ENCODE measurements around the gene RHOT2. TPM values are rescaled to one million over a fixed set of nuclear protein-coding genes. Genes with fewer than 3 reads are reported as not detected.

The RHOT2 gene
- total and polyA plus RNA-seq, 9 of the 15 experiments (the other 6 are each of a cell fraction or from before 2014, with no cell fraction given), result 5.0 to 373 (median 112) TPM

GRCh38 chr16:671353-672131 is 3.6 kb downstream of the RHOT2 start:
- POLR2A ChIA-PET, result interaction anchor here (1.1 kb wide), 1 partner anchor 83 kb away, joined by 3 read pairs; no protein-coding TSS in a partner anchor
- Histone ChIP-seq H3K9ac (ENCODE audit: insufficient read depth in 1 of 2, low read depth in 2 of 2, low read length in 2 of 2) (peak overlapping the region in 1 of 2 experiments; percentile 52; a peak in 2 of 4 replicates), H3K9me1 (ENCODE audit: control insufficient read depth, insufficient read depth, low read length) (no peaks in the 10 kb centered on the region), H3K4me2 (ENCODE audit: insufficient read depth, low read length) (no peak overlapping the region), H4K20me1 (replicated peaks; ENCODE audit: control insufficient read depth, insufficient read depth, low read length) (0 out of 2 replicates have a peak, but pooled peaks cover 4% of the 10 kb centered on the region), H3K9me3 (replicated peaks; ENCODE audit: control insufficient read depth, insufficient read depth, low read depth, low read length) (no peaks in the 10 kb centered on the region), H3K79me2 (ENCODE audit: control insufficient read depth, insufficient read depth, low read length) (peaks cover 28% of the 10 kb centered on the region), H3K27ac (ENCODE audit: extremely low read depth, low read depth, low read length) (no peak overlapping the region), H3K36me3 (ENCODE audit: control insufficient read depth, insufficient read depth, low read length) (peaks cover 60% of the 10 kb centered on the region), H3K4me3 (no peak overlapping the region), H3K4me1 (replicated peaks in 1 of 2; ENCODE audit: control insufficient read depth in 2 of 2, insufficient read depth in 2 of 2, low read length in 2 of 2) (peaks cover 24 to 98% of the 10 kb centered on the region in 2 experiments), H2AFZ (ENCODE audit: low read depth, low read length) (no peak overlapping the region), H3K27me3 (ENCODE audit: control insufficient read depth in 2 of 2, insufficient read depth in 2 of 2, low read length in 2 of 2) (no peaks in the 10 kb centered on the region)
- DNase-seq (ENCODE audit: extremely low read depth in 1 of 4, low spot score in 3 of 4), result no peak
- in situ Hi-C loops (cut with MboI) (loop anchor here (10.0 kb wide), 1 partner anchor 277 kb away; the partner anchor contains the start of gene NME4), intact Hi-C loops (cut with micrococcal nuclease) (no loop called here)
- no TSS peak for BruUV-seq (replicated peaks)
- CTCF ChIA-PET (ENCODE audit: low intra/inter-chr PET ratio), result no interaction called here
- no peak for FAIRE-seq
- 90% methylated on average over 28 of the region's 40 CpGs for WGBS (ENCODE audit: insufficient coverage, low coverage, missing lambda C conversion rate)
- TF ChIP-seq RBFOX2 (IDR thresholded peaks at IDR 0.05; ENCODE audit: low read depth, low read length) (peak; percentile 39), SLC30A9 (CRISPR knock-in tag; IDR thresholded peaks at IDR 0.05) (no peak), NFIC (IDR thresholded peaks at IDR 0.05) (peak; percentile 76), POLR2G (IDR thresholded peaks at IDR 0.05; ENCODE audit: low read depth, low read length) (peak; percentile 26), YBX1 (IDR thresholded peaks at IDR 0.05) (no peak)
- ATAC-seq, result no peak

All from K562 (cell line).